HG02840 (cell line): ENCODE measurements around the gene RAET1E.
"Not testable (repeated sequence)": the region's sequence is repeated elsewhere in the genome, so short reads cannot be mapped to it uniquely, and the experiment has no call there.

Experiments
- ATAC-seq: cut with Tn5 transposase; IDR thresholded peaks from one replicate; pipeline ENCODE4 v1.9.1; 2021; ENCODE audit warnings: mild to moderate bottlenecking, moderate library complexity, moderate number of reproducible peaks; ENCODE audit not compliant: unreplicated experiment, low FRiP score

Gene RAET1E

DNA sequence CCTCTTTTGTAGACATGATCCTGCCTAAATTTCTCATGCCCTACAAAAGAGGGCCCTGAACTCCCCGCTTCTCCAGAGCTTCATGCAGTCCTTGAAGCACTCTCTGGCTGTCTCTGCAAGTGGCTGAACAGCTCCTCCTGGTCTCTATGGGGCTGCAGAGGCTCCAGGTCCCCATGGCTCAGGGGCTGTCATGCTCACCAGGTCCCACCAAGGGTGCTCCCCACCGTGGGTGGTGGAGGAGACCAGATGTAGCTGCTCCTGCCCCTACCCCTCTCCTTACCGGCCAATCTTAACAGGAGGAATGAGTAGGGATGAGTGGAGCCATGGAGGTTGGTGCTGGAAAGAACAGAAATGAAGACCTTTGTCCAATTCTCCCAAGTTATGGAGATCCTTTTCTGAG, 14.8 kb upstream of the RAET1E start:
- not testable (repeated sequence) for ATAC-seq

- no peak for ATAC-seq
Measured at GRCh38 chr6:149910721-149911151, 12.8 kb upstream of the RAET1E start.

GRCh38 chr6:149909701-149910470, 12.0 kb upstream of the RAET1E start:
- ATAC-seq, result no peak

DNA sequence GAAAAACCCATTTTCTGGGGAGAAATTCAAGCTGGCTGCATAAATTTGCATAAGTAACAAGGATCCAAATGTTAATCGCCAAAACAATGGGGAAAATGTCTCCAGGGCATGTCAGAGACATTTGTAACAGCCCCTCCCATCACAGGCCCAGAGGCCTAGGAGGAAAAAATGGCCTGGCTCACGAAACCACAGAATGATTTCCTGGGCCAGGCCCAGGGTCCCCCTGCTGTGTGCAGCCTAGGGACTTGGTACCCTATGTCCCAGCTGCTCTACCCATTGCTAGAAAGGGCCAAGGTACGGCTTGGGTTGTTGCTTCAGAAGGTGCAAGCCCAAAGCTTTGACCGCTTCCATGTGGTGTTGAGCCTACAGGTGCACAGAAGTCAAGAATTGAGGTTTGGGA, 10.6 kb upstream of the RAET1E start:
- ATAC-seq, result not testable (repeated sequence)

DNA sequence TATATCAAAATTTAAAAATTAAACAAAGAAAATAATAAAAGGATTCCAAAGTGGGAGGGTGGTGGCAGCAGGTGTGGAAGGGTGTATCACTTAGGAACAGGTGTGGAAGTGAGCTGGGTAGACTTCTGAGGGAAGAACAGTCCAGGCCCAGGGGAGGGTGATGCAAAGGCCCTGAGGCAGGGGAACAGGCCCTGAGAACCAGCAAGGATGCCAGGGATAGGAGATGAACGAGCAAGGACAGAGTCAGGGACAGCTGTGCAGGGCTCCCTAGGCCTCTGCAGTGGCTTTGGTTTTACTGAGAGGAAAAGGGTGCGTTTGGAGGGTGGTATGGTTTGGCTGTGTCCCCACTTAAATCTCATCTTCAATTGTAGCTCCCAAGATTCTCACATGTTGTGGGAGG, 9.4 kb upstream of the RAET1E start:
- ATAC-seq, result no peak

- ATAC-seq, result no peak
Measured at GRCh38 chr6:149906405-149906804, 8.5 kb upstream of the RAET1E start.

DNA sequence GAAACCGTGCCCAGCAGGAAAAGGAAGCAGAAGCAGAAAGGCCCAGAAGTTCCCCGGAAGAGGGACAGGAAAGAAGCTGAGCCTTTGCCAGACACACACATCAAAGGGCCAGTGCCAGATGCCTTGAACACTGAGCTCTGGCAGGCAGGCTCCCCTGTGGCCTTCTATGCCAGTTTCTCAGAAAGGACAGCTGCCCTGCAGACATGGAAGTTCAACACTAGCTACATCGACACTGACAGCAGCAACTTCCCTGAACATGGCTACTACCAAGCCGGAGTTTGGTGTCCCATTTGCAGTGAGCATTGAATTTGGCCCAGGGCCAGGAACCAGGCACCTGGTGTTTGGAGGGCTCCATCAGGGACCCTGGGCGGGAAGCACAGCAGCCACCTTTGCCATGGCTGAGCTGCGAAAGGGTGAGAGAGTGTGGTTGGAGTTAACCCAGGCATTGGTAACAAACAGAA, 8.0 kb upstream of the RAET1E start:
- no peak for ATAC-seq

- ATAC-seq, result no peak
Measured at GRCh38 chr6:149905371-149905910, 7.5 kb upstream of the RAET1E start.

DNA sequence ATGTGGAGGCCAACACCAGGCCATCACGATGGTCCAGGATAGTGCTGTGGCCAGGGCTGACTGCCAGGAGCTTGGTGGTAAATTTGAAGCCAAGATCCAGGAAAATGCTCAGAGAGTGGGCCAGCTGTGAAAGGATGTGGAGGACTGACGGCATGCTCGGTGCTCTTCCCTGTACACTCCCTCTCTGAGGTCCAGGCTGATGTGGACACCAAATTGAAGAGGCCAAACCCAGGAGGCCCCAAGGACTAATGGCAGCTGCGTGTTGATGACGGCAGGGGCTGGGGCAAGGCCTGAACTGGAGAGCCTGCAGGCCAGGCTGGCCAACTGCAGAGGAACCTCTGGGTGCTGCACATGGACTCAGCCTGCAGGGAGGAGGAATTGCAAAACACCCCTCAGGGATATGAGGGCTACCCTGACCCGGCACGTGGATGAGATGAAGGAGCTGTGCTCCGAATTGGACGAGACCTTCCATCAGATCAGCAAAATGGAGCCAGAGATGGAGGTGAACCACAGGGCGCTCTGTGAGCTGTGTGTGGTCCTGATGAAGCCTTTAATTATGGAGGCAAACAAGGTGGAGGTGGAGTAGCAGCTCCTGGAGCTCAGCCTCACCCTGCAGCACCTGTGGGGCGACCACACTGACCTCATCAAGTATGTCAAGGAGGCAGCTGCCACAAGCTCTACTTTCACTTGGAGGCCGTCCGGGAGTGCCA, 6.9 kb upstream of the RAET1E start:
- ATAC-seq, result no peak

DNA sequence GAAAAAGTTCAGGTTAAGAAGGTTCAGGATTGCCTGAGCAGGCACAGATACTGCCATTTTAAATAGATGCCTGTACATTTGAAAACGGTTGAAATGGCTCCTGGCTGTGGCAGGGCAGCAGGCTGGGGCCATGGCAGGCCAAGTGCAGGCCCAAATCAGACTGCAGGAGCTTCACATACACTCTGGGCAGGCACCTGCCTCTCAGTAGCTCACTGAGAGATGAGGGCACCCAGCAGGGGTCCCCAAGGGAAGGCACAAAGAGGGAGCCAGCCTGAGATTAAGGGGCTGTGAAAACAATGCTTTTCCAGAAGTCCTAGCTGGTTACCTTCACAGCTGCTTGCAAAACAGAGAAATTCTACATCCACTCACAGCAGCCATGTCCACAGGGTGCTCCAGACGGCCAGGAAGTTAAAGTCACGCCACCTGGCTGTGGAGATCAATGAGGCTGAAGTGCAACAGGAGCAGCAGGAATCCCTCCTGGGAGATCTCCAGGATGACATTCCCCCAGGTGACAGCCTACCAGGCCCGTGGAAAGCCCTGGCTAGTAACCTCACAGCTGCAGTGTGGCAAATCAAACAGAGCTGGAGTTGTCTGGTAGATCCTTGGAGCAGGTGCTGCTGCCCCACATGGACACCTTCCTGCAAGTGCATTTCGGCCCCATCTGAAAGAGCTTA, 6.2 kb upstream of the RAET1E start:
- no peak for ATAC-seq

DNA sequence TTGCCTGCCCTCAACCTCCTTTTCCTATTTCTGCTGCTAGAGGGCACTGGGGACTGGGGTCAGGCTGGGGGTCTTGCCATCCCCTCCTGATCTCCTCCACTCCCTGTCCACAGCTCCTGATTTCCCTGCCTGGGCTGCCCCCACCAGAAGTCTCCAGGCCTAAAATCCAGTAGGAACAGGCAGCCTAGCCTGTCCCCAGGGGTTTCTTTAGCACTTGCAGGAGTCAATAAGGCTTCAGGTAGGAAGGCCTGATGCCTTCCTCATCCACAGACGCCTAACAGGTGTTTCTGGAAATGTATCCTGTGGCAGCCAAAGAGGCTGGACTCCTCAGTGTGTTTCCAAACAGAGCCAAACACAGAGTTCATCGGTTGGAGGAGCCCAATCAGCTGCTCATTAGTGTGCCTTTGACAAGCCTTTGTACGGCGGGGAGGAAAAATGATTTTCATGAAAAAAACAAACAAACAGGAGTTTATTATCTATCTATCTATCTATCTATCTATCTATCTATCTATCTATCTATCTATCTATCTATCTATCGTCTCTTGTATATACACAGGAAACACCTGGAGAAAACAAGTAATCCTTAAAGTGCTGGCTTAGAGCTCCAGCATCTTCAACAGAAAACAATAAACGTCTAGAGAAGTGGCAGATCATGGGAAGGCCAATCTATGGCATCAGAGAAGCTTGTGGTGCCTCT, 3.7 kb upstream of the RAET1E start:
- no peak for ATAC-seq

GRCh38 chr6:149900620-149901443, 2.9 kb upstream of the RAET1E start:
- ATAC-seq, result no peak

DNA sequence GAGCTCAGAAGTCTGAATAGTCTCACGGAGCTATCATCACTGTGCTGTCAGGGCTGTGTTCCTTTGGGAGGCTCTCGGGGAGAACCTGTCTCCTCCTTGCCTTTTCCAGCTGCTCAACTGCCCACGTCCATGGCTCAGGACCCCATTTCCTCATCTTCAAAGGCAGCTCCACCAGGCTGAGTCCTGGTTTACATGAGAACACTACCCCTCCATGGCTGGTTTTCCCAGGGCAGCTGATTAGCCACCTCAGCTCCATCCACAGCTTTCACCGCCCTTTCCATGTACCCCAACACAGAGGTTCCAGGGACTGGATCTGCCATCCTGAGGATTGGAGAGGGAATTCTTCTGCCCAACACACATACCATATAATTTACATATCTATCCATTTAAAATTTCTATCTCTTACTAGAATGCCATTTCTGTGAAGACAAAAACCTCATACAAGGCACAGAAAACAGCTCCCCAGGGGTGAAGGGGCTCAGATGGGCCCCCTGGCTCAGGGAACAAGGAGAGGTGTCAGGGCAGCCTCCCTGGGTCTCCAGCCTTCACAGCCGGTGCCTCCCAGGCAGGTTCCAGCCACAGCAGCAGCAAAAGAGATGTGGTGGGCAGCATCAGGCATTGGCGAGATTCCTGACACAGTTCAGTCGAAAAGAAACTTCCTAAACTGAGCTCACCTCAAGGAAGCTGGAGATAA, 2.2 kb upstream of the RAET1E start:
- no peak for ATAC-seq

- ATAC-seq, result no peak
Measured at GRCh38 chr6:149899486-149899885, 1.6 kb upstream of the RAET1E start.

GRCh38 chr6:149898966-149899365, 1.1 kb upstream of the RAET1E start:
- ATAC-seq, result no peak

GRCh38 chr6:149897015-149897697, 757 bp downstream of the RAET1E start:
- ATAC-seq, result no peak

GRCh38 chr6:149896491-149896890, 1.4 kb downstream of the RAET1E start:
- no peak for ATAC-seq

GRCh38 chr6:149895833-149896271, 2.1 kb downstream of the RAET1E start:
- no peak for ATAC-seq
